Measurements from ENCODE around the gene GPHB5. TPM values are rescaled to one million over a fixed set of nuclear protein-coding genes. Genes with fewer than 3 reads are reported as not detected.

Gene GPHB5
- total and polyA plus RNA-seq, 9 of the 15 experiments (the other 6 are each of a cell fraction or from before 2014, with no cell fraction given) = not detected

- POLR2A ChIA-PET = no interaction called here
- intact Hi-C loops (cut with micrococcal nuclease) = no loop called here
- H3K4me2 ChIP-seq (ENCODE audit: insufficient read depth, low read length) = no peak overlapping the region
- in situ Hi-C loops (cut with MboI) = no loop called here
- FAIRE-seq (no peak), ATAC-seq (no peak), DNase-seq (ENCODE audit: extremely low read depth in 1 of 4, low spot score in 3 of 4) (no peak)
- TF ChIP-seq RERE (CRISPR knock-in tag; IDR thresholded peaks at IDR 0.05; ENCODE audit: borderline replicate concordance) = no peak
- TF ChIP-seq ZNF398 (CRISPR knock-in tag; IDR thresholded peaks at IDR 0.05) = no peak
- TF ChIP-seq ZBED1 (IDR thresholded peaks at IDR 0.05) = no peak
- no peak for TF ChIP-seq PTRF (tag; IDR thresholded peaks at IDR 0.05)
- no peak for TF ChIP-seq CCNT2 (IDR thresholded peaks at IDR 0.05; ENCODE audit: borderline replicate concordance, extremely low read depth, insufficient read length, low read depth, low read length)
- no peak for TF ChIP-seq CHD1 (IDR thresholded peaks at IDR 0.05; ENCODE audit: low read length)
- TF ChIP-seq HNRNPL (IDR thresholded peaks at IDR 0.05; ENCODE audit: low read depth, low read length) = no peak
- no peaks in the 10 kb centered on the region for H3K9me1 ChIP-seq (ENCODE audit: control insufficient read depth, insufficient read depth, low read length)
- H4K20me1 ChIP-seq (replicated peaks; ENCODE audit: control insufficient read depth, insufficient read depth, low read length) = no peaks in the 10 kb centered on the region
- H3K27me3 ChIP-seq (ENCODE audit: control insufficient read depth in 2 of 2, insufficient read depth in 2 of 2, low read length in 2 of 2) = no peaks in the 10 kb centered on the region
- H3K36me3 ChIP-seq (ENCODE audit: control insufficient read depth, insufficient read depth, low read length) = no peaks in the 10 kb centered on the region
- H2AFZ ChIP-seq (ENCODE audit: low read depth, low read length) = no peak overlapping the region
- WGBS (ENCODE audit: insufficient coverage, low coverage, missing lambda C conversion rate) = 2% methylated on average over 5 of the region's 5 CpGs
- no peak overlapping the region for H3K4me3 ChIP-seq
- H3K4me1 ChIP-seq (replicated peaks in 1 of 2; ENCODE audit: control insufficient read depth in 2 of 2, insufficient read depth in 2 of 2, low read length in 2 of 2) = no peaks in the 10 kb centered on the region
- BruUV-seq (replicated peaks) = no TSS peak
- H3K27ac ChIP-seq (ENCODE audit: extremely low read depth, low read depth, low read length) = no peak overlapping the region
- no peaks in the 10 kb centered on the region for H3K79me2 ChIP-seq (ENCODE audit: control insufficient read depth, insufficient read depth, low read length)
- CTCF ChIA-PET (ENCODE audit: low intra/inter-chr PET ratio) = interaction anchor here (0.6 kb wide), 1 partner anchor 1728 kb away, joined by 3 read pairs; no protein-coding TSS in a partner anchor
- H3K9ac ChIP-seq (ENCODE audit: insufficient read depth in 1 of 2, low read depth in 2 of 2, low read length in 2 of 2) = no peak overlapping the region
- H3K9me3 ChIP-seq (replicated peaks; ENCODE audit: control insufficient read depth, insufficient read depth, low read depth, low read length) = no peaks in the 10 kb centered on the region
These were observed 8.1 kb upstream of the GPHB5 start for GRCh38 chr14:63326840-63327239.

All from K562 (cell line).